H9 (cell line): Measurements from ENCODE around the gene GMPR2. TPM values are rescaled to one million over a fixed set of nuclear protein-coding genes. Genes with fewer than 3 reads are reported as not detected.

Experiments
- DNase-seq: peaks from one replicate; pipeline ENCODE4 v3.0.0-alpha.2; 2017
- H2AFZ ChIP-seq: one replicate; pipeline ENCODE4 v1.6.1; 2013; ENCODE audit warnings: mild to moderate bottlenecking, low read length, control low read depth, moderate library complexity
- H2AK5ac ChIP-seq: 2 replicates; pipeline ENCODE4 v1.6.1; 2013; ENCODE audit warnings: low read length, control low read depth, mixed read lengths; ENCODE audit not compliant: insufficient read length
- H2BK120ac ChIP-seq: one replicate; pipeline ENCODE4 v1.6.1; 2013; ENCODE audit warnings: low read depth, mild to moderate bottlenecking, low read length, control low read depth, inconsistent platforms; ENCODE audit not compliant: poor library complexity, severe bottlenecking
- H2BK12ac ChIP-seq: 2 replicates; pipeline ENCODE4 v1.6.1; 2013; ENCODE audit warnings: low read length, control low read depth, mixed read lengths, low read depth; ENCODE audit not compliant: insufficient read length
- H2BK15ac ChIP-seq: 2 replicates; pipeline ENCODE4 v1.6.1; 2013; ENCODE audit warnings: low read depth, low read length, control low read depth
- H2BK20ac ChIP-seq: one replicate; pipeline ENCODE4 v1.6.1; 2013; ENCODE audit warnings: low read depth, mild to moderate bottlenecking, low read length, control low read depth, inconsistent platforms; ENCODE audit not compliant: poor library complexity, severe bottlenecking
- H2BK5ac ChIP-seq: 2 replicates; pipeline ENCODE4 v1.6.1; 2013; ENCODE audit warnings: low read length, control low read depth, mixed read lengths; ENCODE audit not compliant: insufficient read length
- H3K14ac ChIP-seq: 2 replicates; pipeline ENCODE4 v1.6.1; 2013; ENCODE audit warnings: low read length, control low read depth; ENCODE audit not compliant: insufficient read depth
- H3K18ac ChIP-seq: 2 replicates; pipeline ENCODE4 v1.6.1; 2013; ENCODE audit warnings: low read depth, mild to moderate bottlenecking, mixed read lengths, low read length, control low read depth; ENCODE audit not compliant: insufficient read length
- H3K23ac ChIP-seq: 2 replicates; pipeline ENCODE4 v1.6.1; 2013; ENCODE audit warnings: low read length, control low read depth, mixed read lengths, low read depth; ENCODE audit not compliant: insufficient read length
- H3K23me2 ChIP-seq: 2 replicates; pipeline ENCODE4 v1.6.1; 2013; ENCODE audit warnings: low read depth, mild to moderate bottlenecking, mixed read lengths, low read length, control low read depth; ENCODE audit not compliant: insufficient read length, poor library complexity, severe bottlenecking
- H3K27ac ChIP-seq: 2 replicates; pipeline ENCODE4 v1.5.1; 2013; ENCODE audit warnings: low read length, control low read depth, mixed read lengths, low read depth; ENCODE audit not compliant: insufficient read length
- H3K27me3 ChIP-seq: 2 replicates; pipeline ENCODE4 v1.6.1; 2013; ENCODE audit warnings: low read length, control low read depth, inconsistent platforms; ENCODE audit not compliant: insufficient read depth
- H3K4ac ChIP-seq: 2 replicates; pipeline ENCODE4 v1.6.1; 2013; ENCODE audit warnings: low read depth, mild to moderate bottlenecking, control low read depth, inconsistent platforms, low read length, moderate library complexity
- H3K4me1 ChIP-seq: 2 replicates; pipeline ENCODE4 v1.6.1; 2013; ENCODE audit warnings: low read length, control low read depth, inconsistent platforms; ENCODE audit not compliant: insufficient read depth
- H3K4me2 ChIP-seq: 2 replicates; pipeline ENCODE4 v1.6.1; 2013; ENCODE audit warnings: low read length, control low read depth, mixed read lengths; ENCODE audit not compliant: insufficient read length, insufficient read depth
- H3K56ac ChIP-seq: 2 replicates; pipeline ENCODE4 v1.6.1; 2013; ENCODE audit warnings: low read depth, mild to moderate bottlenecking, mixed read lengths, low read length, control low read depth; ENCODE audit not compliant: insufficient read length
- H3K79me1 ChIP-seq: 2 replicates; pipeline ENCODE4 v1.6.1; 2013; ENCODE audit warnings: low read depth, mild to moderate bottlenecking, moderate library complexity, low read length, control low read depth, inconsistent platforms; ENCODE audit not compliant: insufficient read depth, poor library complexity, severe bottlenecking
- H3K79me2 ChIP-seq: 2 replicates; pipeline ENCODE4 v1.6.1; 2013; ENCODE audit warnings: low read length, control low read depth, inconsistent platforms; ENCODE audit not compliant: insufficient read depth
- H3K9ac ChIP-seq: 2 replicates; pipeline ENCODE4 v1.6.1; 2013; ENCODE audit warnings: low read length, control low read depth, mixed read lengths; ENCODE audit not compliant: insufficient read length; ENCODE audit errors: extremely low read depth
- H3K9me3 ChIP-seq: one replicate; pipeline ENCODE4 v1.6.1; 2013; ENCODE audit warnings: low read depth, low read length, inconsistent platforms; ENCODE audit not compliant: control insufficient read depth
- H3T11ph ChIP-seq: one replicate; pipeline ENCODE4 v1.6.1; 2013; ENCODE audit warnings: mild to moderate bottlenecking, low read length, control low read depth, inconsistent platforms
- H4K20me1 ChIP-seq: one replicate; pipeline ENCODE4 v1.6.1; 2013; ENCODE audit not compliant: control insufficient read depth, insufficient read length, insufficient read depth
- H4K5ac ChIP-seq: 2 replicates; pipeline ENCODE4 v1.6.1; 2013; ENCODE audit warnings: low read depth, mild to moderate bottlenecking, mixed read lengths, low read length, control low read depth; ENCODE audit not compliant: insufficient read length
- H4K8ac ChIP-seq: replicated peaks from 2 replicates; pipeline ENCODE4 v1.6.1; 2013; ENCODE audit warnings: low read length, control low read depth, mixed read lengths, low read depth; ENCODE audit not compliant: insufficient read length
- H4K91ac ChIP-seq: 2 replicates; pipeline ENCODE4 v1.6.1; 2013; ENCODE audit warnings: low read depth, mild to moderate bottlenecking, moderate library complexity, mixed read lengths, low read length, control low read depth; ENCODE audit not compliant: insufficient read length
- H3K27ac Mint-ChIP-seq, 3 experiments: 2 replicates in 2 of 3; 3 replicates in 1 of 3; pipeline ENCODE4 v1.8.0; 2020 to 2021; ENCODE audit warnings: mixed read lengths in 3 of 3, mild to moderate bottlenecking in 1 of 3, moderate library complexity in 1 of 3
- H3K27me3 Mint-ChIP-seq: 2 replicates; pipeline ENCODE4 v1.8.0; 2021; ENCODE audit warnings: low read depth, mild to moderate bottlenecking, moderate library complexity, mixed read lengths
- H3K36me3 Mint-ChIP-seq, 3 experiments: 2 replicates in 2 of 3; 3 replicates in 1 of 3; pipeline ENCODE4 v1.8.0; 2020 to 2021; ENCODE audit warnings: low read depth in 3 of 3, mixed read lengths in 3 of 3; ENCODE audit not compliant: insufficient read depth in 1 of 3
- H3K4me1 Mint-ChIP-seq, 2 experiments: 2 replicates each; pipeline ENCODE4 v1.8.0; 2020; ENCODE audit warnings: mixed read lengths in 2 of 2
- H3K4me3 Mint-ChIP-seq, 2 experiments: 2 replicates in 1 of 2; 3 replicates in 1 of 2; pipeline ENCODE4 v1.8.0; 2020 to 2021; ENCODE audit warnings: mild to moderate bottlenecking in 2 of 2, mixed read lengths in 2 of 2, moderate library complexity in 1 of 2
- H3K9me3 Mint-ChIP-seq, 2 experiments: 2 replicates in 1 of 2; 3 replicates in 1 of 2; pipeline ENCODE4 v1.8.0; 2020; ENCODE audit warnings: mild to moderate bottlenecking in 2 of 2, mixed read lengths in 2 of 2, moderate library complexity in 1 of 2
- CTCF ChIP-seq: fragments of 200-600 bp; sonication (generic); conservative IDR thresholded peaks from 3 replicates; pipeline ENCODE4 v1.8.0; 2021; ENCODE audit warnings: antibody characterized with exemption, mild to moderate bottlenecking
- WGBS: extraction: QIAGEN DNeasy Blood & Tissue Kit; methylation state at CpG from one replicate; pipeline ENCODE4 v1.1.7; 2013; ENCODE audit warnings: missing lambda C conversion rate, low lambda C conversion rate, mixed read lengths; ENCODE audit not compliant: insufficient read length; ENCODE audit errors: extremely low coverage; 5-methylcytosine and 5-hydroxymethylcytosine counted together
- total RNA-seq: library from RNA; stranded (reverse); gene quantifications from 2 replicates; pipeline ENCODE4 v1.2.1, GENCODE V29; 2021

The GMPR2 gene
- total RNA-seq, 1 experiment from 2014 or later, result 84.7 TPM

GRCh38 chr14:24238527-24239037, 5.9 kb downstream of the GMPR2 start:
- Mint-ChIP-seq H3K36me3 (peaks cover 35 to 68% (median 67%) of the 10 kb centered on the region in 3 experiments; a peak in 6 of 7 replicates), H3K27me3 (peaks cover under 1% of the 10 kb centered on the region; the same call in 1 of the 2 replicates), H3K9me3 (no peaks in the 10 kb centered on the region), H3K4me1 (peaks cover 13 to 17% of the 10 kb centered on the region in 2 experiments), H3K27ac (no peak overlapping the region), H3K4me3 (no peak overlapping the region)
- Histone ChIP-seq H2AFZ (no peak overlapping the region), H2BK20ac (no peak overlapping the region), H2BK5ac (no peak overlapping the region), H2BK12ac (no peak overlapping the region), H4K8ac (no peak overlapping the region), H2AK5ac (no peak overlapping the region), H3K18ac (no peak overlapping the region), H3K23me2 (peaks cover 7% of the 10 kb centered on the region), H3K79me2 (no peaks in the 10 kb centered on the region), H3K56ac (no peak overlapping the region), H3T11ph (no peak overlapping the region), H3K27me3 (no peaks in the 10 kb centered on the region), H3K4me2 (no peak overlapping the region), H3K27ac (no peak overlapping the region), H3K9ac (no peak overlapping the region), H3K79me1 (no peaks in the 10 kb centered on the region), H4K5ac (no peak overlapping the region), H3K9me3 (no peaks in the 10 kb centered on the region), H3K14ac (no peak overlapping the region), H2BK15ac (no peak overlapping the region), H2BK120ac (no peak overlapping the region), H3K4ac (no peak overlapping the region), H4K20me1 (peaks cover 2% of the 10 kb centered on the region), H3K4me1 (0 out of 2 replicates have a peak, but pooled peaks cover 2% of the 10 kb centered on the region), H4K91ac (no peak overlapping the region), H3K23ac (no peak overlapping the region)
- no peak for DNase-seq
- no peak for TF ChIP-seq CTCF
- WGBS, result no CpG with 5 or more reads among the region's 5 CpGs
